HG02642 (cell line): ENCODE data around the gene SLC2A6.

Source experiments
- ATAC-seq: cut with Tn5 transposase; IDR thresholded peaks from one replicate; pipeline ENCODE4 v1.9.1; 2021; ENCODE audit warnings: mild to moderate bottlenecking; ENCODE audit not compliant: unreplicated experiment, poor library complexity

Gene SLC2A6

GRCh38 chr9:133499132-133499891, 20.4 kb upstream of the SLC2A6 start:
- ATAC-seq, result no peak

GRCh38 chr9:133496861-133497842, 18.3 kb upstream of the SLC2A6 start:
- no peak for ATAC-seq

- ATAC-seq, result no peak
These were observed 16.7 kb upstream of the SLC2A6 start for GRCh38 chr9:133495327-133496293.

GRCh38 chr9:133494636-133495326, 15.9 kb upstream of the SLC2A6 start:
- ATAC-seq, result no peak

GRCh38 chr9:133493845-133494540, 15.1 kb upstream of the SLC2A6 start:
- no peak for ATAC-seq

- no peak for ATAC-seq
These were observed 14.5 kb upstream of the SLC2A6 start for GRCh38 chr9:133493428-133493827.

- no peak for ATAC-seq
These were observed 13.4 kb upstream of the SLC2A6 start for GRCh38 chr9:133492061-133493021.

GRCh38 chr9:133491656-133491925, 12.7 kb upstream of the SLC2A6 start:
- no peak for ATAC-seq

GRCh38 chr9:133490865-133491655, 12.2 kb upstream of the SLC2A6 start:
- no peak for ATAC-seq

- ATAC-seq, result no peak
These were observed 11.3 kb upstream of the SLC2A6 start for GRCh38 chr9:133490201-133490681.

GRCh38 chr9:133489253-133490190, 10.6 kb upstream of the SLC2A6 start:
- ATAC-seq, result no peak

GRCh38 chr9:133488686-133489252, 9.9 kb upstream of the SLC2A6 start:
- no peak for ATAC-seq

GRCh38 chr9:133487331-133487725, 8.4 kb upstream of the SLC2A6 start:
- no peak for ATAC-seq

- no peak for ATAC-seq
These were observed 6.8 kb upstream of the SLC2A6 start for GRCh38 chr9:133485531-133486260.
